GM12875 (cell line): ENCODE measurements around the gene RASSF8.

Experiments
- H3K4me3 ChIP-seq: one replicate; pipeline ENCODE4 v1.5.1; 2011; ENCODE audit warnings: low read depth, low read length, control low read depth
- TF ChIP-seq, protein P1 (sequence below): IDR thresholded peaks from 2 replicates; pipeline ENCODE4 v1.5.1; 2011; ENCODE audit warnings: low read depth, mild to moderate bottlenecking, control low read depth, inconsistent platforms, low read length, moderate library complexity, borderline replicate concordance; ENCODE audit not compliant: insufficient read depth

RASSF8 gene

DNA sequence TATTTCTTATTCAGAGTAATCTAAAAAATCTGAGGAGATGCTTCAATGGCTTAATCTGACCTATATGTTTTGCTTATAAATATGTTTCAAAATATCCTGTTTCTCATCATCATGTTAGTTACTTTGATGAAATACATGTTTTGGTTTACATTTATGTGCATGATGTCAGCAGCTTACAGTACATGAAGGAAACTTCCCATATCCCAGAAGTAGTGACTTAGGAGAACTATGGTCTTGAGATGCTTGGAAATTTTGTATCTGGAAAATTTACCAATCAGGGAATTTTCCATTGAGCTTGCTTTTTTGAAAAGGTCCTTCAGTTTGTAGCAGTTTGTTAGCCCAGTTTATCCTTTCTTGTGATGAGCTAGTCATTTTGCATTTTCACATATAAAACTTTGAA is 73.3 kb downstream of the RASSF8 start:
- TF ChIP-seq, protein P1, sequence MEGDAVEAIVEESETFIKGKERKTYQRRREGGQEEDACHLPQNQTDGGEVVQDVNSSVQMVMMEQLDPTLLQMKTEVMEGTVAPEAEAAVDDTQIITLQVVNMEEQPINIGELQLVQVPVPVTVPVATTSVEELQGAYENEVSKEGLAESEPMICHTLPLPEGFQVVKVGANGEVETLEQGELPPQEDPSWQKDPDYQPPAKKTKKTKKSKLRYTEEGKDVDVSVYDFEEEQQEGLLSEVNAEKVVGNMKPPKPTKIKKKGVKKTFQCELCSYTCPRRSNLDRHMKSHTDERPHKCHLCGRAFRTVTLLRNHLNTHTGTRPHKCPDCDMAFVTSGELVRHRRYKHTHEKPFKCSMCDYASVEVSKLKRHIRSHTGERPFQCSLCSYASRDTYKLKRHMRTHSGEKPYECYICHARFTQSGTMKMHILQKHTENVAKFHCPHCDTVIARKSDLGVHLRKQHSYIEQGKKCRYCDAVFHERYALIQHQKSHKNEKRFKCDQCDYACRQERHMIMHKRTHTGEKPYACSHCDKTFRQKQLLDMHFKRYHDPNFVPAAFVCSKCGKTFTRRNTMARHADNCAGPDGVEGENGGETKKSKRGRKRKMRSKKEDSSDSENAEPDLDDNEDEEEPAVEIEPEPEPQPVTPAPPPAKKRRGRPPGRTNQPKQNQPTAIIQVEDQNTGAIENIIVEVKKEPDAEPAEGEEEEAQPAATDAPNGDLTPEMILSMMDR: no peak
- no peak overlapping the region for H3K4me3 ChIP-seq

DNA sequence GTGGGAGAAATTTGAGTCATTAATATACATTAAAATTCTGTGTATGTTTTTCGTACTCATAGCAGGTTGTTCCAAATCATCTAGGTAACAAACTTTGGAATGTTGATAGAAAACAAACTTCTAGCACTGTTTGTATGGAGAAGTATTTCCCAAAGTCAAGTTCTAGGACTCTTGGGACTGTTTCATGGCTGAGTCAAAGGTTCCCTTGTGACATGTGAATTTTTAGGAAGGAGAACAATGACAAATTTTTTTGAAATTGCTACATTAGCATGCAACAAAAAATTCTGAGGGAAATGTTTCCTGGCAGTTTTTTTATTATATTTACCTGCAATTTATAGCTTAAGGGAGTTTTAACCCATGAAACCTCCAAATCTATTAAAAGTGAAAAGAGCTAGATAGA is 73.8 kb downstream of the RASSF8 start:
- TF ChIP-seq, protein P1: no peak
- H3K4me3 ChIP-seq: no peak overlapping the region

DNA sequence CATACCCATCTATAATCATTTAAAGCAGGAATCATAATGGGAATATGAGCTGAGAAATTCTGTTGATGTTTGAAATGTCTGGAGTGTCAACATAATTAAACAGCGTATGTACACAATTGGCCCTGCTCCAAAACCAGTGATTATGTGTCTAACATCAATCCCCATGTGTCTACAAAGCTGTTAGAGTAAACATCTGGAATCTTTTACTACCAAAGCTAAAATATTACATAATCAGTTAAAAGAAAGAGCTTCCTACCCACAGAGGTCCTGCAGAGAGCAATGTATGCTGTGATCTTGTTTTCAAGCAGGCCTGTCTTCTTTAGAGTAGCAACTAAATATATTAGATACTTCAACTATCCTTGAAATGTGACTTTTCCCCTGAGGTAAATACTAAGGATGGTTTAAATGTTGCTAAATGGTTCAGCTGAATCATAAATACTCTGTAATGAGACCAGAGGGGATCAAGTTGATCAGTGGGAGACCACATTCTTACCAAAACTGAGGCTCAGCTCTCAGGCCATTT is 74.3 kb downstream of the RASSF8 start:
- TF ChIP-seq, protein P1: no peak
- no peak overlapping the region for H3K4me3 ChIP-seq

DNA sequence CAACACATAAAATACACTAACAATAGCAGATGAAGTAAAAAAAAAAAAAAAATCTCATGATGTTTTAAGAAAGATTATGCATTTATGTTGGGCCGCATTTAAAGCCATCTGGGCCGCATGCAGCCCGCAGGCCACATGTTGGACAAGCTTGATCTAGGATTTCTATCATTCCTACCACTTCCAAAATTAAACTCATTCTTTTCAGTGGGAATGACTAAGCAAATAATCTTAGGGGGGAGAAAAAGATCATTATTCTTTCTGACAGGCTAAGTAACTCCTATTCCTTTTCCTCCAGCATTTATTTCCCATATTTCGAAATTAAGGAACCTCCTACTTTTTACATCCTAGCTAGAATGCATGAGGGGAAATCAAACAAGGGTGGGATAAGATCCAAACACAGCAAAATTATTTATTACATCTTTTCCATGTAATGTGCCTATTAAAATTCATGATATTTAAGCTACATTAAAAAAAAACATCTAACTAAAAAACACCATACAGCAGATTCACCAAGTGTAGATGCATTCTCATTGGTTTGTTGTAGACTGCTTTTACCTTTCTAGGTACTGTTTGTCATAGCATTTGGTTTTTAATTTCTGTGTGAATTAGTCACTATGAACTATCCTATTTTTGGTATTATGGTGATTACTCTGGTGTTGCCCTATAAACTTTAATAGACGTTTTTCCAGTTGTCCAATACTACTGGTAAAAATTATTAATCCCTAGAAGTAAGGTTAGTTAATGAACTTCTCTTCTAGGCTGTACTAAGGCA is 76.1 kb downstream of the RASSF8 start:
- TF ChIP-seq, protein P1: no peak
- no peak overlapping the region for H3K4me3 ChIP-seq

DNA sequence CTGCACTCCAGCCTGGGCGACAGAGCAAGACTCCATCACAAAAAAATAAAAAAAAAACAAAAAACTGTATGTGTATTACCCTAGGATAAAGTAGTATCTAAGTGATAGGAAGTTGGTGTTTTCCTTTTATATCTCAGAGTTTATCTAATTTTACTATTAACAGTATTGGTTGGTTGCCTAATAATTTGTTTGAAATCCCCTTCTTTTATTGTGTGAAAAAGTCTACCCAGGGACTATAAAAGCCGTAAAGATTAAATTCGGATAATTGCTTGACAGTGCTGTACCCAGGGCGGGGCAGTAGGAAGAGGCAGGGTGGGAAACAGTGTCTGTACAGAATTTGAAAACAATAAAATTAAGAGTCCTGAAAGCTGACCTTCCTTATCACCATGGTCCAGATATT is 78.4 kb downstream of the RASSF8 start:
- TF ChIP-seq, protein P1: no peak
- no peak overlapping the region for H3K4me3 ChIP-seq

DNA sequence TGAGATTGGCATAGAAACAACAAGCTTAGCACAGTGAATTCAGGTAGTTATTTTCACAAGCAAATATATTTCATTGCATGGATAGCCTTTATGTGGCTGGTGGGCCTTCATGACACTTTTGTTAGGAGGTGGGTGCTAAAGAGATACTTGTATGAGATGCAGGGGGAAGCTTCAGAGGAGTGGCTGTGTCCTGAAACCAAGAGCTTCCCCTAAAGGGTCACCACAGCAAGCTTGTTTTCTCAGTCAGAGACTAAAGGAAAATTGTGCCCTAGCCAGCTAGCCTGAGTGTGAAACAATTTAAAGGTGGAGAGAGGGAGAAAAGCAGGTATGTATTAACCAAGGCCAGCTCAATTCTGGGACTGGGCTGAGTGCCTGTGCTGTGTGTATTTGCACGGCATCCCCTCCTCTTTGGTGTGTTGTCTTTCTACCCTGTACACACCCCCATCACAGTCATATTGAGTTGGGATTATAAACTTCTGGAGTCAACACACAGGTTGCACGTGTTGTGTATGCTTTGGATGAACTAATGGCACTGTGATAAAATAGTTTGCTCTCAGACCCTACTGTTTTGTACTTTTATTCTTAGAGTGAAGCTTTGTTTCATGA is 79.2 kb downstream of the RASSF8 start:
- H3K4me3 ChIP-seq: no peak overlapping the region
- TF ChIP-seq, protein P1: no peak

DNA sequence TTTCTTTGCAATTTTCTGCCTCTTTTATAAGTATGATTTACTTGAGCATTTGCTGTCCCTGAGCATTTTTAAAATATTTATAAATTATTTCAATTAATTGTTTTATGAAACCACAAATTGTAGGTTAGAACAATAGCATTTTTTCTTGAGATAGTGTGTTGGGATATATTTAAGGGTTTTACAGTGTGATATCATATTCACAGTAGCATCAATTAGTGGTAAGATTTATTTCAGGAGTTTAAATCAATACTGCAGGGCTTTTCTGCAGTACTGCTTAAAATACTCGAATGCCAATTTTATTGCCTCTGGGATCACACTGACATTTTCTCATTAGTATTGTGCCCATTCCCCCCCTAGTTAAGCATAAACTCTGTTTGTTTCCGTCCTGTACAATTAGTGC is 84.2 kb downstream of the RASSF8 start:
- TF ChIP-seq, protein P1: no peak
- H3K4me3 ChIP-seq: no peak overlapping the region
